Prostate gland (tissue), 2 donors: ENCODE results near the gene MKRN2OS. TPM values are rescaled to one million over a fixed set of nuclear protein-coding genes. Genes with fewer than 3 reads are reported as not detected.

Source experiments
- DNase-seq: peaks from one replicate; pipeline ENCODE4 v3.0.0-alpha.2; 2019; ENCODE audit warnings: low spot score
- H3K27ac ChIP-seq, 2 donors: fragments of 200-600 bp; sonication (generic); 2 replicates each; pipeline ENCODE4 v1.5.1; 2017 to 2019
- H3K27me3 ChIP-seq: fragments of 200-600 bp; sonication (generic); replicated peaks from 2 replicates; pipeline ENCODE4 v1.5.1; 2019; ENCODE audit not compliant: insufficient read depth
- H3K36me3 ChIP-seq, 2 donors: fragments of 200-600 bp; sonication (generic); 1 replicate in 1 of 2; 2 replicates in 1 of 2; pipeline versions ENCODE4 v1.5.1 to v1.8.1; 2017 to 2019
- H3K4me1 ChIP-seq: fragments of 200-600 bp; sonication (generic); replicated peaks from 2 replicates; pipeline ENCODE4 v1.5.1; 2019
- H3K4me3 ChIP-seq, 2 donors: fragments of 200-600 bp; sonication (generic); 2 replicates each; pipeline ENCODE4 v1.5.1; 2017 to 2019
- H3K9me3 ChIP-seq: fragments of 200-600 bp; sonication (generic); 2 replicates; pipeline ENCODE4 v1.5.1; 2017
- POLR2A ChIP-seq: fragments of 450-650 bp; IDR thresholded peaks from one replicate; pipeline ENCODE4 v1.6.1; 2016; ENCODE audit warnings: antibody characterized with exemption, mild to moderate bottlenecking
- POLR2AphosphoS5 ChIP-seq: sonication (generic); formaldehyde crosslinking; IDR thresholded peaks from one replicate; pipeline ENCODE4 v1.6.1; 2017; ENCODE audit warnings: antibody characterized with exemption
- WGBS: methylation state at CpG from one replicate; pipeline ENCODE4 v1.1.5; 2018; 5-methylcytosine and 5-hydroxymethylcytosine counted together
- intact Hi-C: fragments of 100-400 bp; cut with DNase I; formaldehyde crosslinking; loops from one replicate; pipeline ENCODE4 v1.14.2; 2022
- total RNA-seq, 2 donors: library from RNA; depleted of rRNA; stranded (reverse); fragments of >200 nt; gene quantifications; one replicate each; pipeline ENCODE4 v1.1.0, GENCODE V29; 2016
- TF ChIP-seq, protein P1 (sequence below), 4 experiments: fragments of 200-600 bp in 2 of 4; fragments of 450-650 bp in 2 of 4; sonication (generic) in 2 of 4; IDR thresholded peaks; 1 replicate in 3 of 4; 2 replicates in 1 of 4; pipeline ENCODE4 v1.5.1; 2016 to 2019; ENCODE audit warnings: antibody characterized with exemption in 4 of 4, mild to moderate bottlenecking in 2 of 4, moderate library complexity in 2 of 4

Gene MKRN2OS, protein sequence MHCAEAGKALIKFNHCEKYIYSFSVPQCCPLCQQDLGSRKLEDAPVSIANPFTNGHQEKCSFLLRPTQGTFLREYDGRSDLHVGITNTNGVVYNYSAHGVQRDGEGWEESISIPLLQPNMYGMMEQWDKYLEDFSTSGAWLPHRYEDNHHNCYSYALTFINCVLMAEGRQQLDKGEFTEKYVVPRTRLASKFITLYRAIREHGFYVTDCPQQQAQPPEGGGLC
- 1 to 10 TPM; 1.0 to 2.7 TPM for total RNA-seq

DNA sequence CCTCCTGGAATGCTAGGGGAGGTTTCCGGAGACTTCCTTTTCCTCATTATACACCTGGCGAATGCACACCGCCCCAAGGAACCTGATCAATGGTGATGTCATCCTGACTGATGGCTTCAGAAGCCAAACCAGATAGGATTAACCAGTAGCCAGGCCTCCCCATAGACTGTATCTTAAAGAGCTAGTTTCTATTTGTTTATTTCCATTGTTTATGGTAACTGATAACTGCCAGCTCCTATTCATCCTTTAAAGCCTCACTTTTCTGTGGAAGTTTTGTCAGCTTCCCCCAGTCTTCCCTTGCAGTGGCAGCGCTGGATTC is at the start of gene MKRN2OS:
TSS of gene MKRN2OS (minus strand) at position 27 of the 319 bp plus-strand sequence. CDS start 35 bp downstream, outside the sequence.
- DNase-seq, result peak; percentile 27
- Histone ChIP-seq H3K27ac (no peak within 1 kb of the TSS), H3K4me3 (peak within 1 kb of the TSS in 1 of 2 donors; percentile 17), H3K4me1 (no peaks in the 10 kb centered on the region), H3K9me3 (no peaks in the 10 kb centered on the region), H3K27me3 (no peaks in the 10 kb centered on the region), H3K36me3 (no peaks in the 10 kb centered on the region)
- TF ChIP-seq POLR2AphosphoS5, result peak; percentile 35
- TF ChIP-seq POLR2A, result peak; percentile 39
- TF ChIP-seq, protein P1, sequence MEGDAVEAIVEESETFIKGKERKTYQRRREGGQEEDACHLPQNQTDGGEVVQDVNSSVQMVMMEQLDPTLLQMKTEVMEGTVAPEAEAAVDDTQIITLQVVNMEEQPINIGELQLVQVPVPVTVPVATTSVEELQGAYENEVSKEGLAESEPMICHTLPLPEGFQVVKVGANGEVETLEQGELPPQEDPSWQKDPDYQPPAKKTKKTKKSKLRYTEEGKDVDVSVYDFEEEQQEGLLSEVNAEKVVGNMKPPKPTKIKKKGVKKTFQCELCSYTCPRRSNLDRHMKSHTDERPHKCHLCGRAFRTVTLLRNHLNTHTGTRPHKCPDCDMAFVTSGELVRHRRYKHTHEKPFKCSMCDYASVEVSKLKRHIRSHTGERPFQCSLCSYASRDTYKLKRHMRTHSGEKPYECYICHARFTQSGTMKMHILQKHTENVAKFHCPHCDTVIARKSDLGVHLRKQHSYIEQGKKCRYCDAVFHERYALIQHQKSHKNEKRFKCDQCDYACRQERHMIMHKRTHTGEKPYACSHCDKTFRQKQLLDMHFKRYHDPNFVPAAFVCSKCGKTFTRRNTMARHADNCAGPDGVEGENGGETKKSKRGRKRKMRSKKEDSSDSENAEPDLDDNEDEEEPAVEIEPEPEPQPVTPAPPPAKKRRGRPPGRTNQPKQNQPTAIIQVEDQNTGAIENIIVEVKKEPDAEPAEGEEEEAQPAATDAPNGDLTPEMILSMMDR (IDR thresholded peaks at IDR 0.05), result no peak
- intact Hi-C loops, result no loop called here
- WGBS, result 31% methylated on average over 4 of the region's 4 CpGs

DNA sequence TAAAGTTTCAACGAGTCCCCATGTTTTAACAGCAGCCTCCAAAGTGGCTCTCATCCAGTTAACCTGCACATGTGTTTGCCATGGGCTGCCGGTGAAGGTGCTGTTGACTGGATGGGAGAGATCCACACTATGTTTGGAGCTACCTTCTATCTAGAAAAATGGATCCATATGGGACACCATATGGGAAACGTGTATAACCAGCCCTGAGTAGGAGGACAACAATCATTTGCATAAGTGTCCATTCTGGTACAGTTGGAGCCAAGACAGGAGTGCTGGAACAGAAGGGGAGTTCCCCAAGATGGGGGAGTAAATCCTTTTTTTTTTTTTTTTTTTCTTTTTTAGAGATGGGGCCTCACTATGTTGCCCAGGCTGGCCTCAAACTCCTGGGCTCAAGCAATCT is 48.2 kb upstream of the MKRN2OS start:
- no peak for DNase-seq
- peaks cover 2 to 21% of the 10 kb centered on the region in 2 donors for H3K36me3 ChIP-seq
- no peak overlapping the region for H3K27ac ChIP-seq
- no peaks in the 10 kb centered on the region for H3K9me3 ChIP-seq
- no peak overlapping the region for H3K4me3 ChIP-seq
- no peaks in the 10 kb centered on the region for H3K4me1 ChIP-seq
- H3K27me3 ChIP-seq, result no peaks in the 10 kb centered on the region
- intact Hi-C loops, result no loop called here
- WGBS, result 86% methylated on average over 3 of the region's 3 CpGs
- TF ChIP-seq POLR2AphosphoS5 (no peak), POLR2A (no peak)
- TF ChIP-seq, protein P1 (IDR thresholded peaks at IDR 0.05), result no peak

DNA sequence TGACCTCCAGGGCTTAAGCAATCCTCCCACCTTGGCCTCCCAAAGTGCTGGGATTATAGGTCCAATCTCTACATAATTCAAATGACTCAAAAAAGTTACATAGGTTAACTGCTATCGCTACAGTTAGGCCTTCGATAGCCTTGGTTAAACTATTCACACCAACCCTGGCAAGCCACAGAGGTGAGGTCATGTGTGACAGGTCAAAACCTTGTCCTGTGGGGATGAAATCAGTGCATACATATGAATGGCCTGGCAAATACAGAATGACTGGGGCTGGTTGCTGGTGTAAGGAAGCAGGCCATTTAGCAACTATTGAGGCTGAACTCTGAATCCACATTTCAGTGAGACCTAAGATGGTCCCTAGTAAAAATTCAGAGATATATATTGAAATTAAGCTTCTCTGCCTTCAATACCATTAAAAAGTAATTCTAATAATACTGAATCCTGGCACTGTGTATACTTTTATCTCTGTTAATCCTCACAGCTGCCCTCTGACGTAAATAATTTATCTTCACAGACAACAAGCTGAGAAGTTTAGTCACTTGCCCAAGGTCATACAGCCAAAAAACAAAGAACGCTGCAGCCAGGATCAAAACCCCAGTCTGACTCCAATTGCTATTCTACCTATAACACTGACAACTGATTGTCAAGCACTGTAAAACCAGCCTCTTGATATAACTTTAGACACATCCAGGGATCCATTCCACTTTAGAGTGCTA is 46.9 kb upstream of the MKRN2OS start:
- DNase-seq, result no peak
- WGBS, result 94% methylated on average over 4 of the region's 4 CpGs
- intact Hi-C loops, result no loop called here
- no peak overlapping the region for H3K27ac ChIP-seq
- H3K9me3 ChIP-seq, result no peaks in the 10 kb centered on the region
- no peak overlapping the region for H3K4me3 ChIP-seq
- peaks cover 2 to 26% of the 10 kb centered on the region in 2 donors for H3K36me3 ChIP-seq
- H3K27me3 ChIP-seq, result no peaks in the 10 kb centered on the region
- TF ChIP-seq, protein P1 (IDR thresholded peaks at IDR 0.05), result no peak
- TF ChIP-seq POLR2A (no peak), POLR2AphosphoS5 (no peak)
- H3K4me1 ChIP-seq, result no peaks in the 10 kb centered on the region

DNA sequence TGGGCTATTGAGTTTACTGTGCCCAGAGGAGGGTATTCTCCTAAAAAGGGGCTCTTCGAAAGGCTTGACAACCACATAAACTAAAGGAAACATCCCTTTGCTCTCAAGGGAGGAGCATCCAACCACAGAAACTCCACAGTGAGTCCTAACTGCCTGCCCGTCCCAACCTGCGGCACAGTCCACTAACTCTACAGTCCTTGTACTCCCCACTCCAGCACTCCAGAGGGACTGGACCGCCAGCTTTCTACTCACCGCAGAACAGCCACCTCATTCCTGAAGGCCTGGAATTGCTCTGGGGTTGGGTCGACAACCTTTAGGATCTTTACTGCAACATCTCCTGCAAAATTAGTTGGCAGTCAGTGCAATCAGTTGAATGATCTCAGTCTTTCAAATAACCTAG is 46.2 kb upstream of the MKRN2OS start:
- WGBS, result 95% methylated on average over 6 of the region's 6 CpGs
- H3K27ac ChIP-seq, result no peak overlapping the region

More for the DNA sequence above, 46.2 kb upstream of the MKRN2OS start:
- no peaks in the 10 kb centered on the region for H3K27me3 ChIP-seq
- intact Hi-C loops, result no loop called here
- no peaks in the 10 kb centered on the region for H3K4me1 ChIP-seq
- H3K36me3 ChIP-seq, result peaks cover 2 to 26% of the 10 kb centered on the region in 2 donors
- H3K4me3 ChIP-seq, result no peak overlapping the region
- no peaks in the 10 kb centered on the region for H3K9me3 ChIP-seq
- TF ChIP-seq, protein P1 (IDR thresholded peaks at IDR 0.05), result no peak
- TF ChIP-seq POLR2AphosphoS5 (no peak), POLR2A (no peak)
- DNase-seq, result no peak
